HG03521 (cell line): ENCODE data around the gene SUDS3.

Source experiments
- ATAC-seq: cut with Tn5 transposase; IDR thresholded peaks from one replicate; pipeline ENCODE4 v1.9.1; 2021; ENCODE audit warnings: mild to moderate bottlenecking, moderate library complexity; ENCODE audit not compliant: unreplicated experiment

Gene SUDS3

DNA sequence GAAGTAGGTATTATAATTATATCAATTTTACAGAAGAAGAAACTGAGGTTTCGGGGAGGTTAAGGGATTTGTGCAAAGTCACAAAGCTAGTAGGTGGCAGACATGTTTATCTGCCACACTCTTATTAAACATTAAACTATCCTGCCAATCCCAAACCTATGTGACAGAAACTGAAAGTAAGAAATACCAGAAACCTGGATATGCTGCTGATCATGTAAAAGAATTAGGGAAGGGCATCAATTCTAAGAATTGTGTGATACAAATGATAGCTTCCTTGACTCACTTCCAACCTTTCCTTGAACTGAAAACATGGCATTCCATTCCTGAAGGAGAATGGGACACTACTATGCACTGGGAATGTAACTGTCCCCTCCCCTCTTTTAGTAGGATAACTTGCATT lies 20.5 kb upstream of the SUDS3 start:
- no peak for ATAC-seq

DNA sequence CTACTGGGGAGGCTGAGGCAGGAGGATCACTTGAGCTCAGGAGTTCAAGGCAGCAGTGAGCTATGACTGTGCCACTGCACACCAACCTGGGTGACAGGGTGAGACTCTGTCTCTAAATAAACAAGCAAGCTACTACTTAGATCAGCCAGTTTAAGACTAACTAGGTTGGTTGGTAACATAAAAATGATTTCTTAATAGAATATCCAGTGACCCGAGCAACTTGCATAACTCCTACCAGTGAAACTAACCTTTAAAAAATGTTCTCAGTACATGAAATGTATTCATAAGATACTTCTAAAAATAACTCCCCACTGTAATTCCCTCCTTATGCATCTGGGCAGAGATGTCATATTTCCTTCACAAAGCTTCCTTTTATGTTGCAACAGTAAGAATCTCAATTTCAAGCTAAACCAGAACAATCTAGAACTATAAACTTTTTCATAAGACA lies 19.5 kb upstream of the SUDS3 start:
- no peak for ATAC-seq

DNA sequence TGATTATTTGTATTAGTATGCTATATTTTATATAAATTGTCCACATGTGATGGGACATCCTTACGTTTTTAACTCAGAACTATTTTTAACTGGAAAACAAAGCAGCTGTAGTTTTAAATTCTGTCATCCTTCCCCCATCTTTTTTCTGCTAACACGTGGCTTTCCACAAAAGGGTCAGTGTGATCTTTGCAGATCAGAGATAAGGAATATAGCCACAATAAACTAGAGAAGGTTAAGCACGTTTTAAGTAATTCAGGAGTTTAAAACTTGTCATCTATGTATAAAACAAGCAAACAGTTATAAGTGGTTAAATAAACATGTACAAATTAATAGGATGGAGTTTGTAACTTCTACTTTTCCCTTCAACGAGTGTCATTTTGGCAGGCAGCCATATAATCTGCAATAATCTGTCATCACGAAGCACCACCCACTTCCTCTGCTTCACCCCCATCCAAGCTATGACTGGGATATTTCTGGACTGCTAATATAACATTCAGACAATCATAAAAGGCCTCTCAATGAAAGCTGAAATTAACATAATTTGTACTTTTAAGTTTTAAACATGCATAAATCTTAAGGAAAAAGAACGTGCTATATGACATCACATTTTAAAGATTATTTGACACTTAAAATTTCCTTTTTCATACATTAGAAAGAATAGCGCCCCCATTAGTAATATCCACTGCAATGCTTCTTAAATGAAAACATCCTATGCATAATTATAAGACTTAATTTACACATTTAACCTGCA lies 18.9 kb upstream of the SUDS3 start:
- ATAC-seq: peak; percentile 47

DNA sequence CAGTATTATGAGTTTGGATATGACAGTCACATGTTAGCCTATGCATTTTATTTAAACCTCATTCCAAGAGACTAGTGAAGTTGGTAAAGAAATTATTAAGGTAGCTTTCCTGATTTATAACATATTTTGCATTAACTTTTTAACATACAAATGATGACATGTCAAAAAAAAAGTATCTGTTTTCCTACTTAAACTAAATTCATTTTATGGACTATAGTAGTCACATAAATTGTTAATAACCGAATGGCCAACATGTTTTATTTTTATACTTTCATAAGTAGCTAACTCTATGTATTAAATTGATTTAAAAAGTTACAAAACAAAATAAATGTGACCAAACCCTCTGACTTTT lies 18.4 kb upstream of the SUDS3 start:
- no peak for ATAC-seq

DNA sequence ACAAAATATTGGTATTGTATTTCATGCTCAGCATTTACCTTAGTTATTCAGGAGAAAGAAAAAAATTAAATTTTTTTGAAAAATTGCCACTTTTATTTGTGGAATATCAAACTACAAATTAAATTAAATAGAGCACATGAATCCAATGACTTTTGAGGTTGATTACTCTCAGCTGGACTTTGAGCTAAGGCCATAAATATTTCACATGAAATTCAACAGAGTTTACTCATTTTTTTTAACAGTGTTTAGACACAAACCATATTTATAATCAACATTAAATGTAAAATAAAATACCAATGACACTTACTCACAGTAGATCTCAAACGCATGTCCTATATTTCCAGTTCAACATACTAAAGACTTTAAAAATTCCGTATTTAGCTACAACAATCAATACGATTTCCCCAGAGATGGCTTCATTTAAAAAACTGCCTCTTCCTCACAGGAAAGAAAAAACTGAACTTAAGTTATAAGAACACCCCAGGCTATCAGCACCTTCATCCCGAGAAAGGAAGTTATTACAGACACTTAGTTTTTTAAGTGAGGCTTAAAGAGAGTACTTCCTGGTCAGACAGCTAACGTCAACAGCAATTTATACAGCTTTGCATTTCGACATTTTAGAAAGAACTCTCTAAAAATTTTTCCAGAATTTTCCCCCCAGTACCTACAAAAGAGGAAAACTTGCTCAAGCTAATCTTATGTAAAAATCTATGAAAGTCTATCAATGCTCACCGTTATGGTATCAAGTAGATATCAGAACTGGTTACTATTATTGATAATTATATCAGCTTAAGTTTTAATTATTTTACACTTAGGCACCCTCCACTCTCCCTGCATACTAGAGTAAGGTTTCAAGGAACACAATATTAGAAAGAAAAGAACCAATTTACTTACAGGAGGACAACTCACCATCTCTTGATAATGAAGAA lies 17.5 kb upstream of the SUDS3 start:
- no peak for ATAC-seq

DNA sequence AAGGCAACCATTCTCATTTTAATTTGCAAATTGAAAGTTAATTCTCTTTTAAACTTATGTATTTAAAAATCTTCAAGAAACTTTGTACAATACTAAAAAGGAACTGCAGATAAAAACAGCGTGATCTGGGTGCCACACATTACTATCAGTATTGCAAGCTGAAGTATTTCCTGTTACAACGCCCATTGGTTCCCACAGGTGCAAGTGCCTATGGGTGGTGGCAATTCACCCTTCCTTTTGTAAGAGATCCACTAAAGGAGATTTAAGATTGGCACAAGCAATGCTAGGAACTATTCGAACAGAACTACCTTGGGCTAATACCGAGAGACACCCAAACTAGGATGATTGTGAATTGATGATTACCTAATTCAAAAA lies 16.8 kb upstream of the SUDS3 start:
- ATAC-seq: no peak

DNA sequence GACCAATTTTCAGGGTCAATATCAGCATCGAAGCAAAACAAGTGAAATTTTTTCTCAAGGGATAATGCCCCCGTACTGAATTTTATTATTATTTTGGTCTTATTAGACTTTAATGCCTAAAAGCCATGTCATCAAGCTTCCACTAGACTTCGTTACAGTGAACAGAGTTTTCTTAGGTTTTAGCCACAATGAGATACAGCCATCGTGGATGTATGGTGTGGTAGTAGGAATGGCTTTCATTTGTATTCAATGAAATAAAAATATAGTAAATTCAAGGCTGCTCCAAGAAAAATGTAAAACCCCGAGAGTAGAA lies 15.3 kb upstream of the SUDS3 start:
- ATAC-seq: no peak

DNA sequence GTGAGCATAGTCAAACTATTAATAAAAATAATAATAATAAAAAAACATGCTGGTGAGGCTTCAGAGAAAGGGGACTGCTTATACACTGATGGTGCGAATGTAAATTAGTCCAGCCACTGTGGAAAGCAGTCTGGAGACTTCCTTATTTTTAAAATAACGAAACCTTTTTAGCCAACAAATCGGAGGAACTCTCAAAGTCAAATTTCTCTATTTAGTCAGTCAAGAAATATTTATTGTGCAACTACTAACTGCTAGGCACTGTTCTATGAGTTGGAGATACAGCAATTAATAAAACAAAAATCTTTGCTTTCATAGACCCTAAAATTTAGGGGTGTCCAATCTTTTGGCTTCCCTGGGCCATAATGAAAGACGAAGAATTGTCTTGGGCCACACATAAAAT lies 14.5 kb upstream of the SUDS3 start:
- ATAC-seq: no peak

DNA sequence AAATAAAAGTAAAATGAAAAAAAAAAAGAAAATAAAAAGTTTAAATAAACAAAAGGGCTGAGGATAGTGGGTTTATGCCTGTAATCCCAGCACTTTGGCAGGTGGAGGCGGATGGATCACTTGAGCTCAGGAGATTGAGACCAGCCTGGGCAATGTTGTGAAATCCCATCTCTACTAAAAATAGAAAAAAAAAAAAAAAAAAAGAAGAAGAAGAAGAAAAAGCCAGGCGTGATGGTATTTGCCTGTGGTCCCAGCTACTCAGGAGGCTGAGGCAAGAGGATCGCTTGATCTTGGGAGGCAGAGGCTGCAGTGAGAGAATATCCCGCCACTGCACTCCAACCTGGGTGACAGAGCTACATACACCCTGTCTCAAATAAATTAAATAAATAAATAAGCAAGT lies 7.5 kb upstream of the SUDS3 start:
- no peak for ATAC-seq

DNA sequence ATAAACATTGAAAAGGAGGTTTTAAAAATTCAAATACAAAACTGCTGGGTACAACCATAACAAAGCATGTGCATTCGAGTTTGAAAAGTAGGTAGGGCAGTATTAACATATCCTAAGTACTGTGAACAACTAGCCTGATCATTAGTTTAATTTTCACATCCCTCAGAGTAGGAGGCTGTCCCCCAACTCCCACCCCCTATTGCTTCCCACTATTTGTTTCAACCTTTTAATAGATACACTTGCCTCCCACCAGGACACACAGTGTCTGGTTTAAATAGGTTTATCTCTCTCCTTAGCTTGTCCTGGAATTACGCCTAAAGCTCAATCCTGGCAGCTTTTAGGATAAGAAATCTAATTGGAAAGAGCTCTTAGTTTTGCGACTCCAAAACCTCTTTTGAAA lies 5.8 kb upstream of the SUDS3 start:
- ATAC-seq: no peak

DNA sequence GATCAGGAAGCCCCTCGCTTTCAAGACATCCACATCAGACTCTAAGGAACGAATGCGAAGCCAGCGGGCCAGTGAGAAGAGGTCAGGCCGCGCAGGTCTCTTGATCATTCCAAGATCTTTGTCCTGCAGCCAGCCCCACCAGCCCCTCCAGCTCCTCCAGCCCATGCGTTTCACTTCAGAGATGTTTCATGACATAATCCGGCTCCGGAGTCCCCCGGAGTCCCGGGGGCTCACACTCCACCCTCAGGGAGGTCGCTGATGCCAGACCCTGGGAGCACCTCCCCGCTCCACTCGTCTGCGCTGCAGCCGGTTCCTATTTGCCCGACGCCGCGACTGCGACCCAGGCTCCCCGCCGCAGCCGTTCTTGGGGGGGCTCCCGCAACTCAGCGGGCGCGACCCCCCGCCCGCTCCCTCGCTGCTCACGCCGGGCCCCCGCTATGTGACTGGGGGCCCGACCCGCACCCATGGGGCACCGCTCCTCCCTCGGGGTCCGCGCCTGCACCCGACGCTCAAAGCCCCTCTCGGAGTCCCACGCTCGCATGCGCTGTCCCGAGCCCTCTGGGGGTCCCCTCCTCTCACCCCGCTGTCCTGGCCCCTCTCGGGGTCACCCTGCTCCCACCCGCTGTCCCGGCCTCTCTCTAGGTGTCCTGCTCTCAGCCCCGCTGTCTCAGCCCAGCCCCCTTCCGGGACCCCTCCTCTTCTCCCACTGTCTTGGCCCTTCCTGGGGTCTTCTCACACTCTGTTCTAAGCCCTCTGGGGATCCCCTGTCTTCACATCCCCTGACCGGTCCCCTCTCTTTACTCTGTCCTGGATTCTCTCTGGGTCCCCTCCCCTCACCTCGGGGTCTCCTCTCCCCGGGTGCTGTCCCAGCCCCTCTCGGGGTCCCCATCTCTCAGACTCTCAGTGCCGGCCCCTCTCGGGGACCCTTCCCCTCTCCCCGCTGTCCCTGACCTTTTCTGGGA lies 4.8 kb upstream of the SUDS3 start:
- no peak for ATAC-seq

DNA sequence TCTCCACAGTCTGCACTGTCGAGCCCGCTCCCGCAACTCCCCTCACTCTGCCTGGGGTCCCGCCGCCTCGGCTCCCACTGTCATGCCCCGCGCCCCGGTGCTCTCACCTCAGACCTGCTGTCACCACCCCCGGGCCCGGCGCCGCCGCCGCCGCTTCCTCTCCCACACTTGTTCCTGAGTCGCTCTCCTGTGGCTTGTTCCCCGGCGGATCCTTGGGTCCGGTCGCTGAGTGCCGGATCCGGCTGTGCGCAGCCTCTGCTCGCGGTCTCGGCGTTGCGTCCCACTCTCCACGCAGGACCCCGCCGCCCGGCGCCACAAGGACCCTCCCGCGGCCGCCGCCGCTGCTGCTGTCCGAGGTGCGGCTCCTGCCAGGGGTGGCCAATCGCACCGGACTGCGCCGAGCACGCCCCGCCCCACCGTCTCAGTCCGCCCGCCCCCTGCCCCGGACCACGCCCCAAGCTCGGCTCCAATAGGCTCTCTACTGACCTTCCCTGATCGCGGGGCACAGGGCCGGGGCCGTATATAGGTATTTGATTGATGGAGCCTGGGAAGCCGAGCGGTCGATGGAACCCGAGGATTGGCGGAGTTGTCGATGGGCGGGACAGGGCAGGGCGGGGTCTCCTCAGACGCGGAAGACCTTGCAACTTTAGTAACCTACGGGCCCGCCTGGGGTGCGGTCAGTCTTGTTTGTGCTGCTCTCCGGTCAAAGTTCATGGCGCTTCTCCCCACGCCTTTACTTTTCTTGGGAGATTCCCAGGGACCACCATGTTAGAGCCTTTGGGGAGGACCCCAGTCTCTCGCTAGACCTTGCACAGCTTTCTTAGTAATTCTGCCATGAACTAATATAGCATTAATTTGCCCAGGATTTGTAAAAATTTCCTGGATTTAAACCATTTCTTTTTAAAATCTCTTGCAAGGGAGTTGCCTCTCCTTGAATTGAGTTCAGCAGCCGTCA lies 3.5 kb upstream of the SUDS3 start, which contains the start of gene TAOK3:
Gene TAOK3, minus strand, starts transcription at position 367 of the 955 bp plus-strand sequence. CDS start 117,340 bp downstream, outside the sequence.
- peak; percentile 77 for ATAC-seq

DNA sequence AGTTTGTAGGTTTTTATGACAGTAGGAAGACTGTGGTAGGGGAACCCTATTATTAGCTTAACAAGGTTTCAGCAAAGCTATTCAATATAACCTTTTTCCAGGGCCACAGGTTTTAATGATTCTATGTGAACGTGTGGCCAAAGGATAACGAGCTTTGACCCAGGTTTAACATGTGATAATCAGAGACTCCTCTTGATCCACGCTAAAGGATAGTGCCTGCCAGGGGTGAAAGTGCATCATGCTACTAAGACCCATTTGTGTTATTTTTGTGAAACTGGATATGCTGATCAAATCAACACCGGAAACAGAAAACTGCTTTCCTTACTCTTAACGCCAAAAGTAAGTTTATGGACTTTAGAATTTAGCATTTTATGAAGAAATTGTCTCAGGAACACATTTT lies 2.7 kb upstream of the SUDS3 start:
- no peak for ATAC-seq

DNA sequence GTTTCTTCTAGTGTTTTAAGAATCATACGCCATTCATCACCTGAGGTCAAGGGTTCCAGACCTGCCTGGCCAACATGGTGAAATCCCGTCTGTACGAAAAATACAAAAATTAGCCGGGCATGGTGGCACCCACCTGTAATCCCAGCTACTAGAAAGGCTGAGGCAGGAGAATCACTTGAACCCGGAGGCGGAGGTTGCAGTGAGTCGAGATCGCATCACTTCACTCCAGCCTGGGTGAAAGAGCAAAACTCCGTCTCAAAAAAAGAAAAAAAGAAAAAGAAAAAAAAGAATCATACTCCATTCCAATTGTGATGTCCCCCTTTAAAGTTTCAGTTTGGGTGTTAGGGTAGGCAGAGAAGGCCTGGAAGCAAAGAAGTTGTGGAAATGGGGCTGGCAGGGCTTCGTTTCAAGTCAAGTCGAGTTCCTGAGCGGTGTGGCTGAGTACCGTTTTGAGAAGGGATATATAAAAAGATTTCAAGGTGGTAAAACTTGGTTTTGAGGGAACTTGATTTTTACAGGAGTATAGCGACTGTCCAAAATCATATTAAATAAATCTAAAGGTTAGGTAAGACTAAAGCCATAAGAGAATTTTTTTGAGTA lies 2.1 kb upstream of the SUDS3 start:
- no peak for ATAC-seq

DNA sequence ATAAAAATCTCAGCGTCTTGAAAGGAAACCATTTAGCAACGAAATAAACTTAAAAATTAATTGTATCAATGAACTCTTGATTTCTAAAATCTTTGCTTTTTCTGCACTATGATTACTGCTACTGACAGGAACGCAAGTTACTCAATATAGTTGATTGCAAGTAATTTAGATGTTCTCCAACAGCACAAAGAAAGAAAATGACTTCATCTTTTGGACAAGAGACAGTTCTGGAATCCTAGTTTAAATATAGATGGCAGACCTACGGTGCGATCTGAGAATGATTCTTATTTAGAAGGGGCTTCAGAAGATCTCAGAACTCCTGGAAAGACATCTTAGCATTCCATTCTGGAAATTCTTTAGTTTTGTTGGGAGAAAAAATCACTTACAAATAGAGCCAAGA lies 1.4 kb upstream of the SUDS3 start:
- no peak for ATAC-seq

DNA sequence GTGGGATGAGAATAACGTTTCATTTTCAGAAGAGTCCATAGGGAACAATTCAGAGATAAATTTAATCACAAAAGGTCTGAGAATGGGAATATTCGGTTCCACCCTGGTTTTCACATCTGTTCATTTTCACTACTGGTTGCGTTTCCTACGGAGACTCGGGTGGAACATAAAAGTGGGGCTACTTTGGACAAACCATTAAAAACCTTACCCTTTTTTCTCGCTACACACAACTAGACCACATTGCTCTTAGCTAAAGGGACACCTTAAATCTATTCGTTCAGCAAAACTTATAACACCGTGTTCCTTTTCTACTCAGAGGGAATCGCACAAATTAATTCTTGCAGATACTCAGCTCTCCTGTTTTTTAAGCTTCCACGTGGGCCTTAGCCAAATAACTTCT lies 1.0 kb upstream of the SUDS3 start:
- no peak for ATAC-seq

DNA sequence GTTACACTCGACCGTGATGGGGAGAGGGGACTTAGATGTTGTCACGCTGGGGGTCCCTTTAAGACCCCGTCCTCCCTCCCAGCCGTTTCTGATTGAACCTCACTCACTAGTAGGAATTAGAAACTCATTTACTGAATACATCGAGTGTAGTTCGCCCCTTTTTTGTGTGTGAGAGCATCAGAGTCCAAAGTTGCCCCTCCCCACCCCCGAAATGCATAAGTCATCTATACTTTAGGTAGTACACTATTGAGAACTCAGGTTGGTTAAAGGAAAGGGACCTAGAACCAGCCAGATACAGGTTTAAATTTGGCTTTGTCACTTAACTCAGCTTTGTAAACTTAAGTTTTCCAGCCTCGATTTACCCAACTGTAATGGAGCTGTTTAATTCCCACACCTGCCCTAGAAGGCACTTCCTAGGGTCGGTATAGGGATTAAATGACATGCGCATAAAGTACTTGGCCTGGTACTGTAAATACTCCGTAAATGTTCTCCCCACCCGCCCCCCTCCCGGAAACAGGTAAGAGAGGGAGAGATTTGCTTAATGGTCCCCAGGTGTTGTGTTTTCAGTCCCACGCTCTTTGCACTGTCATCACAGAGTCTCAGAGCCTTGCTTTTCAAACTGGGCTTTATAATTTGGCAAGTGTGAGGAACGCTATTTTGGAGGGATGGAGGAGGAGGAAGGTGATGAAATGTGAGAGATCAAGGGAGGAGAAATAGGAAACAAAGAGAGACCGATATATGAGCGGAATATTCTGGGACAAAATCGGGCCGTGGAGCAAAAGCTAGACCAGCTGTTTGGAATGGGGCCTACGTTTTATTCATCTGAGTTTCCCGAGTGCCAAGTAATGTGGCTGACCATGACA lies 897 bp downstream of the SUDS3 start:
- no peak for ATAC-seq

DNA sequence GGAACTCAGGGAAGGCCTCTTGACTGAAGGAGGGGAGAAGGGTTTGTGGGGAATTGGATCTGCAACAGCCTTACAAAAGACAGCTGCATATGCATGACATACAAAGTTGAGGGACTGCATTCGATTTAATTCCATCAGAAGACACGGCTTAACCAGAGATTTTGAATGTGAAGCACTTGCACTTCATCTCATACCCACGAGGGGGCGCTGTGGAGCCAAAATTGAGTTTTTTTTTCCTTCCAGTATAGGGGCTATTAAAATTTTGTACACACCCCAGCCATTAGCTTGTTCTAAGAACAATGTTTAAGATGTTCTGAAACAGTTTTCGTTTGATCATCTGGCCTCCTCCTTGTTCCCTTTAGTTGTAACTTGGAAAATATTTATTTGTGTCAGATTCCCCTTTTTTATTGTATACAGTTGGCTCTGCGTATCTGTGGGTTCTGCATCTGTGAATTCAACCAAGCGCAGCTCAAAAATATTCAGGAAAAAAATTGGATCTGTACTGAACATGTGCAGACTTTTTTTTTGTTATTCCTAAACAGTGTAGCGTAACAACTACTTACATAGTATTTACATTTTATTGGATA lies 1.6 kb downstream of the SUDS3 start:
- no peak for ATAC-seq
